ENCODE measurements around the gene MFAP3.

Gene MFAP3

DNA sequence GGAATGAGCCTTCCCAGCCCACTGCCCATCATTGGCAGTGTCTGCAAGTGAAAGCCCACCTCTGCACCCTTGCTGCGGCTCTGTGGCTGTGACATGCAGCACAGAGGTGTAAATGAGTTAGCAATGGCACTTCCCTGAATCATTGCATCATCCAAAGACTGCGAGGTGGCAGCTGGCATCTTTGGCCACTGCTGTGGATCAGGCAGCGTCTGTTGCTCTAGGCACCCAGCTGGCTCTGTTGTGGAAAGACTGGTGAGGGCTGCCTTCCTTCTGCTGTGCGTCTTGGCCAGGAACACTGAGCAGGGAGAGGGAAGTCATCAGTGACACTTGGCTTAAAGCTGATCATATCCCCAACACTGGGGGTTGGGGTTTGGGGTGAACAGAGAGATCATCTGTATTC lies 64.5 kb downstream of the MFAP3 start:
- H3K4me3 ChIP-seq (ENCODE audit: insufficient read depth, low read depth, low read length, poor library complexity, severe bottlenecking) = no peak overlapping the region
- no peak overlapping the region for H3K27ac ChIP-seq (ENCODE audit: insufficient read depth, low read length, poor library complexity, severe bottlenecking)
- no peak for DNase-seq
- H3K36me3 ChIP-seq (ENCODE audit: control insufficient read depth, insufficient read depth, low read length) = no peaks in the 10 kb centered on the region
- no peaks in the 10 kb centered on the region for H3K9me3 ChIP-seq (ENCODE audit: control insufficient read depth, low read length)
- H3K4me1 ChIP-seq (ENCODE audit: control insufficient read depth, insufficient read depth, low read length, poor library complexity, severe bottlenecking) = no peaks in the 10 kb centered on the region
- H3K27me3 ChIP-seq (replicated peaks; ENCODE audit: control insufficient read depth, insufficient read depth, low read length, poor library complexity, severe bottlenecking) = no peaks in the 10 kb centered on the region
